Osteocyte (in vitro differentiated cells): Measurements from ENCODE around the gene MTHFD1L. TPM values are rescaled to one million over a fixed set of nuclear protein-coding genes. Genes with fewer than 3 reads are reported as not detected.

ENCODE experiments used
- DNase-seq: peaks from one replicate; pipeline ENCODE4 v3.0.0; 2021; ENCODE audit warnings: mixed read lengths; ENCODE audit not compliant: unreplicated experiment; ENCODE audit errors: extremely low spot score
- H3K27ac Mint-ChIP-seq: one replicate; pipeline ENCODE4 v1.8.0; 2021; ENCODE audit warnings: mild to moderate bottlenecking, mixed read lengths; ENCODE audit not compliant: unreplicated experiment
- H3K27me3 Mint-ChIP-seq: one replicate; pipeline ENCODE4 v1.8.0; 2021; ENCODE audit warnings: mixed read lengths; ENCODE audit not compliant: unreplicated experiment
- H3K36me3 Mint-ChIP-seq: one replicate; pipeline ENCODE4 v1.8.0; 2021; ENCODE audit warnings: mixed read lengths; ENCODE audit not compliant: unreplicated experiment
- H3K4me1 Mint-ChIP-seq: one replicate; pipeline ENCODE4 v1.8.0; 2021; ENCODE audit warnings: mixed read lengths; ENCODE audit not compliant: unreplicated experiment
- H3K4me3 Mint-ChIP-seq: one replicate; pipeline ENCODE4 v1.8.0; 2021; ENCODE audit warnings: mild to moderate bottlenecking, moderate library complexity, mixed read lengths; ENCODE audit not compliant: unreplicated experiment
- H3K9me3 Mint-ChIP-seq: one replicate; pipeline ENCODE4 v1.8.0; 2021; ENCODE audit warnings: mixed read lengths; ENCODE audit not compliant: unreplicated experiment
- CTCF ChIP-seq: fragments of 200-600 bp; sonication (generic); IDR thresholded peaks from 2 replicates; pipeline ENCODE4 v1.5.0; 2021; ENCODE audit warnings: antibody characterized with exemption, mild to moderate bottlenecking, moderate library complexity
- total RNA-seq: library from RNA; stranded (reverse); gene quantifications from 2 replicates; pipeline ENCODE4 v1.2.1, GENCODE V29; 2021

The MTHFD1L gene
- total RNA-seq, 1 donor from 2014 or later, result 63.2 TPM

- H3K27ac Mint-ChIP-seq, result no peak overlapping the region
- H3K27me3 Mint-ChIP-seq, result no peaks in the 10 kb centered on the region
- H3K36me3 Mint-ChIP-seq, result peaks cover 16% of the 10 kb centered on the region
- H3K4me1 Mint-ChIP-seq, result peaks cover 36% of the 10 kb centered on the region
- no peak for DNase-seq
- no peak overlapping the region for H3K4me3 Mint-ChIP-seq
- TF ChIP-seq CTCF, result no peak
- no peaks in the 10 kb centered on the region for H3K9me3 Mint-ChIP-seq
These were observed 223.5 kb downstream of the MTHFD1L start for GRCh38 chr6:151088963-151089362.

DNA sequence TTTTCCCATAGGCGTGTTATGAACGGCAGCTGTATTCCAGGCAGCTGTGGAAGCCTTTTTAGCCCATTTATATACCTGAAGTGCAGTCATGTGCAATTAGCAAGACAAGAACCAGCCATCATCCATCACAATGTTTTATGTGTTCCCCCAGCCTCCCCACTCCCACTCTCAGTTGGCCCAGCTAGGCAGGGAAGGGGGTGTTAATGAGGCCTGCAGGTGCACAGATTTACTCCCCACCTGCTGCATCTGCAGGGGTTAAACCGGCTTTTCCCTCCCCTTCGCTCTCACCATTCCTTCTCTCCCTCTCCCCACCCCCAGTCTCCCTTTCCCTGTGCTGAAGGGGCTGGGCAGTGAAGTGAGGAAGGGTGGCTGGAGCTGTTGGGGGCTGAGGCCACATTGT, 224.5 kb downstream of the MTHFD1L start:
- peaks cover 33% of the 10 kb centered on the region for H3K4me1 Mint-ChIP-seq
- TF ChIP-seq CTCF, result no peak
- H3K27ac Mint-ChIP-seq, result no peak overlapping the region
- no peaks in the 10 kb centered on the region for H3K9me3 Mint-ChIP-seq
- H3K36me3 Mint-ChIP-seq, result peaks cover 20% of the 10 kb centered on the region
- no peaks in the 10 kb centered on the region for H3K27me3 Mint-ChIP-seq
- DNase-seq, result no peak
- H3K4me3 Mint-ChIP-seq, result no peak overlapping the region

- peaks cover 24% of the 10 kb centered on the region for H3K36me3 Mint-ChIP-seq
- no peak for DNase-seq
- H3K9me3 Mint-ChIP-seq, result no peaks in the 10 kb centered on the region
- H3K27ac Mint-ChIP-seq, result no peak overlapping the region
- no peaks in the 10 kb centered on the region for H3K27me3 Mint-ChIP-seq
- H3K4me1 Mint-ChIP-seq, result peaks cover 22% of the 10 kb centered on the region
- H3K4me3 Mint-ChIP-seq, result no peak overlapping the region
- no peak for TF ChIP-seq CTCF
These were observed 226.1 kb downstream of the MTHFD1L start for GRCh38 chr6:151091571-151091970.

DNA sequence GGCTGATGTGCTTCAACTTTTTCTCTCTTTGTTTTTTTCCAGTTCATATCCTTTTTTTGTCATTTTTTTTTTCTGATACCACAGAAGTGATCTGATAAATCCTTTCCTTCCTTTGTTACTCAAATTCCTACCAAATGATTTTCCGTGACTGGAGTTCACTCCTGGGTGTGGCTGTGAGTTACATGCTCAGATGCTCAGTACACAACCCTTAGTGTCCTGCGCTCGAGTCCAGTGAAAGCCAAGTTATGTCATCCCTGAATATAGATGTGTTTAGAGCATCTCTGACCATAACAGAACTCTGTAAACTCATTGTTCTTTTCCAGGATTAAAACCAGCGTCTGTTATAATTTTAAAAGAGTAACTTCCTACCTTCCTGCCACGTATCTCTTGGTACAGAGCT, 227.1 kb downstream of the MTHFD1L start:
- peaks cover 18% of the 10 kb centered on the region for H3K4me1 Mint-ChIP-seq
- no peak overlapping the region for H3K27ac Mint-ChIP-seq
- no peaks in the 10 kb centered on the region for H3K27me3 Mint-ChIP-seq
- H3K36me3 Mint-ChIP-seq, result peaks cover 29% of the 10 kb centered on the region
- no peak for DNase-seq
- no peaks in the 10 kb centered on the region for H3K9me3 Mint-ChIP-seq
- no peak overlapping the region for H3K4me3 Mint-ChIP-seq
- TF ChIP-seq CTCF, result no peak

DNA sequence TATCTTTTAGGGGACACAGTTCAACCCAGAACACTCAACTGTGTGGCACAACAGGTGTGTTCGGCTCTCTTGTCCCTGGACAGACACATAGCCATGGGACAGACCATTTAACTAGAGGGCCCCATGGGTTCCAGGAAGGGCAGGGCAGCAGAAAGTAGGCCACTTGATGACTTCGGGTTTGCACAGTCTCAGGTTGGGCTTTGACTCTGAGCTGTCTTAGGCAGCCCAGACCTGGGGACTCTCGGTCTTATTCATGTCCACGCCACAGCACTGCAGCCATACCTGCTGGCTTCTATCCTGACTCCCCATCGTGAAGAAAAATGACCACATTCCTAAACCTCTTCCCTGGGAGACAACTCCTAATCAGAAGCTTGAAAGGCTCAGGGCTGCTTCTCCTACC, 228.2 kb downstream of the MTHFD1L start:
- Mint-ChIP-seq H3K4me1 (peaks cover 7% of the 10 kb centered on the region), H3K9me3 (no peaks in the 10 kb centered on the region), H3K27ac (no peak overlapping the region), H3K36me3 (peaks cover 29% of the 10 kb centered on the region), H3K27me3 (no peaks in the 10 kb centered on the region), H3K4me3 (no peak overlapping the region)
- DNase-seq, result no peak
- no peak for TF ChIP-seq CTCF
